SK-N-SH (cell line): ENCODE data around the gene CISTR. TPM values are rescaled to one million over a fixed set of nuclear protein-coding genes. Genes with fewer than 3 reads are reported as not detected.

ENCODE experiments used
- CTCF ChIA-PET: fragments of 300-600, 350-600 bp; formaldehyde crosslinking; extraction: SDS; loops from one replicate; lab custom pipeline; 2021; lab: Yijun Ruan, JAX
- POLR2A ChIA-PET: fragments of 350-600 bp; sonication (Branson Sonifier 250); formaldehyde crosslinking; extraction: SDS; loops from one replicate; lab custom pipeline; 2020; ENCODE audit warnings: antibody characterized with exemption, inconsistent platforms; lab: Yijun Ruan, JAX
- DNase-seq: peaks from one replicate; pipeline ENCODE4 v3.0.0; 2012
- H2AFZ ChIP-seq: fragments of 200-600 bp; sonication (generic); 2 replicates; pipeline ENCODE4 v1.8.1; 2016; ENCODE audit warnings: antibody characterized with exemption, mild to moderate bottlenecking, low read depth
- H3F3A ChIP-seq: fragments of 200-600 bp; sonication (generic); replicated peaks from 2 replicates; pipeline ENCODE3; 2016; ENCODE audit warnings: antibody characterized with exemption, mild to moderate bottlenecking; ENCODE audit not compliant: insufficient read depth
- H3K27ac ChIP-seq, 2 experiments: fragments of 200-500 bp in 1 of 2; fragments of 200-600 bp in 1 of 2; sonication (Bioruptor generic) in 1 of 2; sonication (generic), shearing (Covaris generic) in 1 of 2; 2 replicates each; pipeline versions ENCODE4 v1.5.1 to v1.6.1; 2014 to 2016; ENCODE audit warnings: low read depth in 2 of 2, inconsistent platforms in 1 of 2, low read length in 1 of 2, mild to moderate bottlenecking in 1 of 2, mixed read lengths in 1 of 2
- H3K27me3 ChIP-seq: fragments of 200-600 bp; sonication (generic), shearing (Covaris generic); 2 replicates; pipeline ENCODE4 v1.6.1; 2016; ENCODE audit warnings: mixed run types; ENCODE audit not compliant: insufficient read depth
- H3K36me3 ChIP-seq, 2 experiments: fragments of 200-500 bp in 1 of 2; fragments of 200-600 bp in 1 of 2; sonication (Bioruptor generic) in 1 of 2; sonication (generic) in 1 of 2; replicated peaks in 1 of 2; 2 replicates each; pipeline versions ENCODE3 to v1.5.1; 2014 to 2016; ENCODE audit warnings: low read length in 1 of 2, mild to moderate bottlenecking in 1 of 2; ENCODE audit not compliant: insufficient read depth in 2 of 2, control insufficient read depth in 1 of 2
- H3K4me1 ChIP-seq, 2 experiments: fragments of 200-500 bp in 1 of 2; fragments of 200-600 bp in 1 of 2; sonication (Bioruptor generic) in 1 of 2; sonication (generic), shearing (Covaris generic) in 1 of 2; 2 replicates each; pipeline versions ENCODE4 v1.5.1 to v1.6.1; 2014 to 2016; ENCODE audit warnings: low read depth in 1 of 2, low read length in 1 of 2, mixed run types in 1 of 2; ENCODE audit not compliant: insufficient read depth in 2 of 2, control insufficient read depth in 1 of 2
- H3K4me2 ChIP-seq: fragments of 200-600 bp; sonication (generic), shearing (Covaris generic); 2 replicates; pipeline ENCODE4 v1.6.1; 2017; ENCODE audit warnings: mixed run types
- H3K4me3 ChIP-seq, 2 experiments: fragments of 200-500 bp in 1 of 2; fragments of 200-600 bp in 1 of 2; sonication (Bioruptor generic) in 1 of 2; sonication (generic), shearing (Covaris generic) in 1 of 2; 2 replicates each; pipeline versions ENCODE4 v1.5.1 to v1.8.1; 2014 to 2016; ENCODE audit warnings: low read depth in 2 of 2, inconsistent platforms in 1 of 2, low read length in 1 of 2, mild to moderate bottlenecking in 1 of 2, mixed read lengths in 1 of 2, moderate library complexity in 1 of 2
- H3K79me2 ChIP-seq: fragments of 200-600 bp; sonication (generic); 2 replicates; pipeline ENCODE4 v1.8.1; 2017; ENCODE audit warnings: mild to moderate bottlenecking; ENCODE audit not compliant: insufficient read depth
- H3K9ac ChIP-seq: fragments of 200-600 bp; sonication (generic); 2 replicates; pipeline ENCODE4 v1.6.1; 2017; ENCODE audit warnings: mixed run types
- H3K9me2 ChIP-seq: fragments of 200-600 bp; sonication (generic); 2 replicates; pipeline ENCODE4 v1.6.1; 2017; ENCODE audit warnings: mixed run types
- H3K9me3 ChIP-seq: fragments of 200-600 bp; sonication (generic); 2 replicates; pipeline ENCODE4 v1.6.1; 2017; ENCODE audit warnings: mixed run types, mild to moderate bottlenecking, moderate library complexity
- H4K20me1 ChIP-seq: fragments of 200-600 bp; sonication (generic); 2 replicates; pipeline ENCODE4 v1.6.1; 2017; ENCODE audit warnings: mild to moderate bottlenecking, mixed run types; ENCODE audit not compliant: insufficient read depth
- GABPA ChIP-seq: IDR thresholded peaks from 2 replicates; pipeline ENCODE4 v1.4.0; 2012; ENCODE audit warnings: low read depth, mild to moderate bottlenecking
- GATA2 ChIP-seq: sonication (generic); formaldehyde crosslinking; IDR thresholded peaks from 2 replicates; pipeline ENCODE4 v1.5.0; 2020; ENCODE audit warnings: mild to moderate bottlenecking, missing genetic modification reagents
- MEF2A ChIP-seq: IDR thresholded peaks from 2 replicates; pipeline ENCODE4 v1.4.0; 2012; ENCODE audit warnings: low read depth, borderline replicate concordance
- MXI1 ChIP-seq: IDR thresholded peaks from 2 replicates; pipeline ENCODE4 v1.6.1; 2012; ENCODE audit warnings: mild to moderate bottlenecking, low read depth, low read length, improper control_type of control experiment
- RFX5 ChIP-seq: IDR thresholded peaks from 2 replicates; pipeline ENCODE4 v1.6.1; 2012; ENCODE audit warnings: mild to moderate bottlenecking, improper control_type of control experiment, low read length
- RXRA ChIP-seq: IDR thresholded peaks from 2 replicates; pipeline ENCODE4 v1.4.0; 2012; ENCODE audit warnings: low read depth, mild to moderate bottlenecking, borderline replicate concordance
- SIN3A ChIP-seq: IDR thresholded peaks from 2 replicates; pipeline ENCODE4 v1.6.1; 2012; ENCODE audit warnings: low read depth, mild to moderate bottlenecking, low read length, moderate library complexity, borderline replicate concordance
- SMC3 ChIP-seq: IDR thresholded peaks from 2 replicates; pipeline ENCODE4 v1.6.1; 2012; ENCODE audit warnings: low read depth, low read length, improper control_type of control experiment
- TAF1 ChIP-seq: IDR thresholded peaks from 2 replicates; pipeline ENCODE4 v1.6.1; 2012; ENCODE audit warnings: low read depth, mild to moderate bottlenecking, low read length, moderate library complexity, borderline replicate concordance
- TCF12 ChIP-seq: IDR thresholded peaks from 2 replicates; pipeline ENCODE4 v1.4.0; 2012
- USF1 ChIP-seq: IDR thresholded peaks from 2 replicates; pipeline ENCODE4 v1.4.0; 2012; ENCODE audit warnings: low read depth, borderline replicate concordance
- USF2 ChIP-seq: fragments of 150-350 bp; IDR thresholded peaks from 2 replicates; pipeline ENCODE4 v1.6.1; 2017; ENCODE audit warnings: antibody characterized with exemption, low read length, low read depth, borderline replicate concordance
- WGBS: methylation state at CpG from one replicate; pipeline ENCODE4 v1.1.6; 2017; ENCODE audit warnings: low lambda C conversion rate; 5-methylcytosine and 5-hydroxymethylcytosine counted together
- polyA plus RNA-seq, 3 experiments: library from polyadenylated mRNA; depleted of rRNA; stranded (reverse); fragments of >200 nt; gene quantifications; 2 replicates each; pipeline ENCODE4 v1.2.3, GENCODE V29; 2012
- TF ChIP-seq, protein P1 (sequence below): fragments of 200-600 bp; sonication (generic); IDR thresholded peaks from 2 replicates; pipeline ENCODE4 v1.6.1; 2017; ENCODE audit warnings: antibody characterized with exemption, mild to moderate bottlenecking, moderate library complexity

The CISTR gene
- polyA plus RNA-seq, 1 of the 3 experiments (the other 2 are of a cell fraction): not detected

GRCh38 chr12:53755893-53756292 is 4.1 kb upstream of the CISTR start:
- H3K36me3 ChIP-seq: no peaks in the 10 kb centered on the region
- H3K9me2 ChIP-seq: no peaks in the 10 kb centered on the region
- peaks cover 87% of the 10 kb centered on the region for H3K27me3 ChIP-seq
- H3F3A ChIP-seq: no peaks in the 10 kb centered on the region
- ChIA-PET POLR2A (no interaction called here), CTCF (interaction anchor here (1.5 to 10.5 kb wide), 3 partner anchors 11 to 452 kb away, joined by 5 to 121 read pairs (median 90); no protein-coding TSS in a partner anchor)
- no peaks in the 10 kb centered on the region for H4K20me1 ChIP-seq
- no peaks in the 10 kb centered on the region for H3K79me2 ChIP-seq
- peaks cover 9 to 10% of the 10 kb centered on the region in 2 experiments; a peak in 1 of 4 replicates for H3K4me1 ChIP-seq
- no peak overlapping the region for H3K27ac ChIP-seq
- TF ChIP-seq SIN3A: no peak
- TF ChIP-seq, protein P1, sequence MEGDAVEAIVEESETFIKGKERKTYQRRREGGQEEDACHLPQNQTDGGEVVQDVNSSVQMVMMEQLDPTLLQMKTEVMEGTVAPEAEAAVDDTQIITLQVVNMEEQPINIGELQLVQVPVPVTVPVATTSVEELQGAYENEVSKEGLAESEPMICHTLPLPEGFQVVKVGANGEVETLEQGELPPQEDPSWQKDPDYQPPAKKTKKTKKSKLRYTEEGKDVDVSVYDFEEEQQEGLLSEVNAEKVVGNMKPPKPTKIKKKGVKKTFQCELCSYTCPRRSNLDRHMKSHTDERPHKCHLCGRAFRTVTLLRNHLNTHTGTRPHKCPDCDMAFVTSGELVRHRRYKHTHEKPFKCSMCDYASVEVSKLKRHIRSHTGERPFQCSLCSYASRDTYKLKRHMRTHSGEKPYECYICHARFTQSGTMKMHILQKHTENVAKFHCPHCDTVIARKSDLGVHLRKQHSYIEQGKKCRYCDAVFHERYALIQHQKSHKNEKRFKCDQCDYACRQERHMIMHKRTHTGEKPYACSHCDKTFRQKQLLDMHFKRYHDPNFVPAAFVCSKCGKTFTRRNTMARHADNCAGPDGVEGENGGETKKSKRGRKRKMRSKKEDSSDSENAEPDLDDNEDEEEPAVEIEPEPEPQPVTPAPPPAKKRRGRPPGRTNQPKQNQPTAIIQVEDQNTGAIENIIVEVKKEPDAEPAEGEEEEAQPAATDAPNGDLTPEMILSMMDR: no peak
- no peak for TF ChIP-seq RXRA
- TF ChIP-seq GABPA: no peak
- no peak overlapping the region for H3K4me3 ChIP-seq
- no peak overlapping the region for H2AFZ ChIP-seq
- DNase-seq: no peak
- no peaks in the 10 kb centered on the region for H3K9me3 ChIP-seq
- 36% methylated on average over 3 of the region's 3 CpGs for WGBS
- H3K9ac ChIP-seq: no peak overlapping the region
- H3K4me2 ChIP-seq: no peak overlapping the region

DNA sequence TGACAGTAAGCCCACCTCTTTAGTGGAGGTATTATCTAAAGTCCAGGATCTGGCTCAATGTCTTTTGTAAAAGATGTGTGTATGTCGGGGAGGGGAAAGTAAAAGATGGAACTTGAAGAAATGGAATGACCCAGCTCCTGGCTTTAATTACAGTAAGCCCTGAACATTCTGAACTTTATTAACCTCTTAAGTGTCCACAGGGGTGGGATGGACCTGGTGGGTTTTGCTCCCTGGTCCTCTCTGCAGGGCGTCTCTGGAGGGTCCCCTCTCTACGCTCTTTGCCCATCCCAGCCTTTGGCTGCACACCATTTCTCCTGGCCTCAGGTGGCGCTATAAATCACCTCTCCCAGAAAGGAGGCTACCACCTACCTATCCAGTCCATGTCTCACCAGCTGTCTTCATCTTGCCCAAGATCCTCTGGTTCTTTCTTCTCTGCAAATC is 3.7 kb upstream of the CISTR start:
- no peaks in the 10 kb centered on the region for H4K20me1 ChIP-seq
- CTCF ChIA-PET: interaction anchor here (0.7 to 10.5 kb wide), 4 partner anchors 10 to 80 kb away, joined by 3 to 121 read pairs (median 48); partner anchors contain the start of gene ATP5MC2

More for the DNA sequence above, 3.7 kb upstream of the CISTR start:
- DNase-seq: no peak
- no peaks in the 10 kb centered on the region for H3K36me3 ChIP-seq
- H3K4me2 ChIP-seq: no peak overlapping the region
- no peak overlapping the region for H3K27ac ChIP-seq
- 16% methylated on average over 2 of the region's 4 CpGs for WGBS
- no peak overlapping the region for H3K9ac ChIP-seq
- H3K4me3 ChIP-seq: no peak overlapping the region
- no peaks in the 10 kb centered on the region for H3F3A ChIP-seq
- H2AFZ ChIP-seq: no peak overlapping the region
- H3K27me3 ChIP-seq: peaks cover 87% of the 10 kb centered on the region
- POLR2A ChIA-PET: no interaction called here
- no peaks in the 10 kb centered on the region for H3K79me2 ChIP-seq
- H3K9me3 ChIP-seq: no peaks in the 10 kb centered on the region
- TF ChIP-seq USF2 (no peak), GATA2 (CRISPR knock-in tag) (no peak), MEF2A (no peak), TAF1 (no peak), USF1 (no peak), TCF12 (no peak), RFX5 (no peak), MXI1 (no peak), SMC3 (no peak)
- H3K9me2 ChIP-seq: no peaks in the 10 kb centered on the region
- H3K4me1 ChIP-seq: peaks cover 9 to 11% of the 10 kb centered on the region in 2 experiments; a peak in 1 of 4 replicates
